HG02759 (cell line): ENCODE data around the gene ALLC.

Experiments
- ATAC-seq: cut with Tn5 transposase; IDR thresholded peaks from one replicate; pipeline ENCODE4 v1.9.1; 2021; ENCODE audit warnings: mild to moderate bottlenecking, moderate library complexity; ENCODE audit not compliant: unreplicated experiment

The ALLC gene

DNA sequence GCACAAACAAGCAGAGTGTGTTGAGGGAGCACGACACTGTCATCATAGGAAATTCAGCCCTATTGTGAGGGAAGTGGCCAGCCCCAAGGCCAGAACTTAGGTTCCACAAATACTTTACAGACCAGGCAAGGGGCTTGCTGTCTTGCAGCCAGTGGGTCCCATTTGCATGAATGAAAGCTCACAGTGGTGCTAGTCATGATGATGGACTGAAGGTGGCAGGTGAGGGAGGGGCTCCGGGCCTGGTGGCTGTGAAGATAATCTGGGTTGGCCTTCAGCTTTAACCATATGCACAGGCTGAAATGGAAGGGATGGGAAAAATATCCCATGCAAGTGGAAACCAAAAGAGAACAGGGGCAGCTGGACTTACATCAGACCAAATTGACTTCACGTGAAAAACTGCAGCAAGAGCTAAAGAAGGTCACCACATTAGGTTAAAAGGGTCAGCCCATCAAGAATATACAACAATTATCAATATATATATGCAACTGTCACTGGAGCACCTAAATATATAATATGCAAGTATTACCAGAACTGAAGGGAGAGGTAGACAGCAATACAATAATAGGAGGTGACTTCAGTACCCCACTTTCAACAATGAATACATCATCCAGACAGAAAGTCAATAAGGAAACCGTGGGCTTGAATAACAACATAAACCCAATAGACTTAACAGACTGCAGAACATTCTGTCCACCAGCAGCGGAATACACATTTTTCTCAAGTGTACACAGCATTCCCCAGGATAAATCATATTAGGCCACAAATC lies 84.9 kb downstream of the ALLC start:
- ATAC-seq, result no peak

DNA sequence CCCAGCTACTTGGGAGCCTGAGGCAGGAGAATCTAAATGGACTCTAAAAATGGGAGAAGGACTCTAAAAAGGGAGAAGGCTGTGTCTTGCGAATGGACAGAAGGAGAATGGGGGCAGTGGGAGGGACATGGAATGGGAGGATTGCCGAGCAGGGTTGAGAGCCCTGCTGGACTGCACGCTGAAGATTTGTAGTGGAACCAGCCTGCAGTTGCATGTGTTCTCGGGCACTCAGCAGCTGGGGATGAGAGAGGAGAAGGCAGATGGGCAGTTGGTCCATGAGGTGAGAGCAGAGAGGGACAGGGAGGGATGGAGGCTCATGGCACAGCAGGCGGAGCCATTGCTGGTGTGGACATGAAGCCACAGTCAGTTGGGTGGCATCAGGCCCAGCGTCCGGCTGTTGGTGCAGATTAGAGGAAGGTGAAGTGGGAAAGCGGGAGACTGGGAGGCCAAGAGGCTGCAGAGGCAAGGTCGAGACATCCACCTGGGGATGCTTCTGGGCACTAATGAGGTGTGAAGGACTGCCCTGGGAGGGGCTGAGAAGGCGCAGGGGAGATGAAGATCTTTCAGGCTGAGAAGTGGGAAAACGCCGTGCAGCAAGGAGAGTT lies 86.1 kb downstream of the ALLC start:
- no peak for ATAC-seq

DNA sequence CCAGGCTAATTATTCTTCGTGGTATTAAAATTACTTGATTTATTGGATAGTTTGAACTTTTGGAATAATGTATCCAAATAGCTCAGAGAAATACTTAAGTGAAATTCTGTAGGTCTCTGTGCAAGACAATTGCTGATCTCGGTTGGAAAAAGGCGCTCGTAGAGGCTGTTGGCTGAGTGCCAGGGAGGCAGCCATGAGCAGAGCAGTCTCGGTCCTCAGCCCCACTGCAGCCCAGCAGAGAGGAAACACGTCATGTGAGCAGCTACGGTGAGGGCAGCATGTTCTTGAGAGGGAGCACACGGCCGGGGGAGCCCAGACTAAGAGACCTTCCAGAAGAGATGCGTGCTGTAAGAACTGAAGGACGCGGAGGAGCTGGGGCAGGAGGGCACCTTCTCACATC lies 87.9 kb downstream of the ALLC start:
- ATAC-seq, result no peak

DNA sequence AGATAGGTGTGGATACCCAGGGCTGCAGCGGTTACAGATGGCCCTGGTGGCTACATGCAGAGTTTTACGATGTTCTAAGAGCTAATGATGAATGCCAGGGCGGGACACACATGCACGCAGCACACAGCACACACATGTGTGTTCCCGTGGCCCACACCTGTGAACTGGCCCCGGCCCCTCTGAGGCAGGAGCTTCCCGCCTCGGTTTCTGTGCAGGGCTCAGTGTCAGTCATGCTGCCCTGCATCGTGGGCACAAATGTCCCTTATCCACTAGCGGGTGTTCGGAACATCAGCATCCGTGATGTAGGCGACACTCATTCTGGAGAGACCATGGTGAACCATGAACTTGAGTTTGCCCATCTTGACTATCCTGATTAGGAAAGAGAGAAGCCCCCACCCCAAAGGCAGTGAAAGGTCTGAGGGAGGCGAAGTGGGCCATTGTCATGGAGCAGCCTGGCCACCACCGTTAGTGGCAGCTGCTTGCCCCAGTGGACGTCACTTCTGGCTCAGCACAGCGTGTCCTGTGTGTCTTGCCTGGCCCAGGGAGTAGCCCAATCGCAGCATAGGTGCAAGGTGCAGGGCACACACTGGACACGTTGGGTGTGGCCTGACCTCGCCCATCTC lies 89.1 kb downstream of the ALLC start:
- no peak for ATAC-seq

DNA sequence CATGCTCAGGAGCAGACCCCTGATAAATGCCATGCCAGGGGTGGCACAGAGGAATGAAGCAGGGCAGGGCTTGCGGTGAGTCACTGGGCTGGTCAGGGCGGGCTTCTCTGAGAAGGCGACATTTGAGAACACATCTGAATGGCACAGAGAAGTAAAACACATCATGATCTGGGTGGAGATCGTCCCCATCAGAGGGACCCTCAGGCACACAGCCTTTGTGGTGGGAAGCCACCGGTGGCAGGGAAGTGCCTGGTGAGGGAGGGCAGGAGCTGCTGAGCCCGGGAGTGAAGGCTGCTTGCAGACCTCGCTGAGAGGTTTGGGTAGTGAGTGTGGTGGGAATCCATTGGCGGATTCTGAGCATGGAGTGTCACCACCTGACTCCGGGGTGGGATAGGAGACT lies 89.8 kb downstream of the ALLC start:
- ATAC-seq, result no peak

DNA sequence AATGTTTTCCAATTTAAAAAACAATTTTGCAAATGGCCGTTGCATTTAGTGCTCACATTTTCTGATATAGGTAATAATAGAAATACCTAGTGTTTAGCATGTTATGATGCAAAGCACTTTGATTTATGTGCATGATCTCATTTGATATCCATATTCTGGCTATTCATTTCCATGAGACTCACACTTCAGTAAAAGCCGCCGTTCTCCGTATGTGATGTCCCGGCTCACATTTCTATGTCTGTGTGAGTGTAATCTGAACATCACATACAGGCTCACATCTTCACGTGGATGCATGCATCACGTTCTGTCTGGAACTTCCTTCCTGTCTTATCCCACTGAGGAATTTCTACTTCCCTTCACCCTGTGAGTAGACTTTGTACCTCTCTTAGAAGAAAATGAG lies 91.2 kb downstream of the ALLC start:
- ATAC-seq, result no peak

DNA sequence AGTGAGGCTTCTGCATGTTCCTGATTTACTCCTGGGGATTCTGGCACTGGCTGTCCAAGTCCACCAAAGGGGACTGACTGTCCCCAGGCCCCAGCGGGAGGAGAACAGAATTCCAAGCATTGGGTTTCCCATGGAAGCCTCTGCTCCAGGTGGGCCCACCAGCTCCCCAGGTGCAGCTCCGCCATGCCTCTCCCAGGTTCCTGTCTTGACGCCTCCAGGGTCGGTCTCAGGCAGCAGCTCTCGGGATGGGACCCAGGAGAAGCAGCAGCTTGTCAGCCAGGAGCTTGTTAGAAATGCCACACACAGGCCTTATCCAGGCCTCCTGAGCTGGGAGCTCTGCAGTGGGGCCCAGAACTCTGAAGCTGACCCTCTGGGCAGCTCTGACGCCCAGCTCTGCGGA lies 93.3 kb downstream of the ALLC start:
- no peak for ATAC-seq

DNA sequence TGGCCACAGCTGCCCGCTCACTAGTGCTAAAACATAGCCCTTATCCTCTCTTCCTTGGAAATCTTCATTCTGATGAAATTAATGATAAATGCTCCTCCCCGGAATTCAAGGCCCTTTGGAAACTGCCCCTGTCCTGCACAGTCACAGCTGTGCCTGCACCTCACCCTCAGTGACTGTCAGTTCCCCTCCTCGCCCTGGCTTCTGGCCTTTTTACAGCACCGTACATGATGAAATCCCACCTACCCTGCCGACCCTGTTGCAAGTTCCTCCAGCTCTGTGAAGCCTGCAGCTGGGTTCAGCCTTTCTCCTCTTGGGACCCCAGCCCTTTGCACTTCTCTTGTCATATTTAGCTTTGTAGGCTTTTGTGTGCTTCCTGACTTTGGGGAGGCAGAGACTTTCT lies 93.8 kb downstream of the ALLC start:
- no peak for ATAC-seq
